GM20431 (cell line): ENCODE data around the gene HS3ST2.
"Not testable (repeated sequence)": the region's sequence is repeated elsewhere in the genome, so short reads cannot be mapped to it uniquely, and the experiment has no call there.

Experiments used
- in situ Hi-C: fragments of 300-500 bp; cut with MseI, MboI; formaldehyde crosslinking; loops from one replicate; pipeline ENCODE4 v1.15.0; 2020; ENCODE audit warnings: low sequenced_read_pairs; ENCODE audit not compliant: unreplicated experiment

HS3ST2 gene

DNA sequence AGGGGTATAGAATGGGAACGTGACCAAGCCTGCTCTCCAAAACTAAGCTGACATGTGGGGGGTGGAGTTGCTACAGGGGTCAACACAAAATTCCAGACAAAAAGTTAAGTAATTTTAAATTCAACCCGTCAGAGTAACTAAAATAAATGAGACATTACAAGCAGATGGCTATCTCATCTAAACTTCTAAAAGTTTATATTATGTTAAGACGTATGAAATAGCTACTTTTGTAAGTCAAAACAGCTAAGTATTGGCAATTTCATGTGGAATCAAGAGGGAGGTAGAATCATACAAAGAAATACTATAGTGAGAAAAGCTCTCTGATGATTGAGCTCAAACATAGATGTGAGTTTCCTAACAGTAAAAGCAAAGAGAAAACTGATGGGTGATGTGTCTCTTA lies 113.3 kb downstream of the HS3ST2 start:
- in situ Hi-C loops: no loop called here

DNA sequence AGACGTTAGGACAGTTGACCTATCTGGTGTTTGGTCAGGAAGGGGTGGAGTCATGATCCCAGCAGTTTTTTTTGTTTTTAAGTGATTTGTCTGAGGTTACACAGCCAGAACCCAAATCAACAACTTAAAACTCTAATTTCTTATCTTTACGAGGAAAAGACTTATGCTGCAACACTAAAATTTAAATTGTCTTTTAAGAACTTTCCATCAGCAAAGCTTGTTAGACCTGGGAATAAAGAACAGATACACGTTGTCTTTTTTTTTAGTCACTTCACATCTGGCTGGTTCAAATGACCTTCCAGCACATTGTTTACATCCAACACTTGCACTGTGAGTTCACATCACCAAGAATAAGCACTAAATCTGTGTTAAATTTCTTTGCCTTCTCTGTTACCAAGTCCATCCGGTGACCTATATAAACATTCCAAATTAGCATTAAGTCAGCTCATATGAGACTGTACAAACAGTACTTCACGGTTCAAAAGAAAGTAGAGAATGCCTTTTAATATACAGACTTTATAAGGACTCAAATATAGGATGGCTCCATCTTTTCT lies 115.0 kb downstream of the HS3ST2 start:
- in situ Hi-C loops: no loop called here

DNA sequence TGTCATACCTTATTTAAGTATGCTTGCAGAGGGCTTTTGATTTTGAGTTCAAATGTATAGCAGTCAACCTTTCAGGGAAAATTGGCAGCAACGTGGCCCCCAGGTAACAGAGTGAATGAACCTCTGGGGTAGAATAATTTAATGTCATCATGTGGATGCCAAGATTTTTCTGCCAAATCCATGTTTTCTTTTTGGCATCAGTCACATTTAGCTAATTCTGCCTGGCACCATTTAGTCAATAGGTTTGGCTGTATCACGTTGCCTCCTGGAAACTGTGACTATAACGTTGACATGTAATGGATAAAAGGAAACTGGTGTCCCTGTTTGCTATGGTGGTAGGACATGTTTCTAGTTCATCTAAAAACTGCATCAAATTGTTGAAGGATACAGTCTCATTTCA lies 115.5 kb downstream of the HS3ST2 start:
- in situ Hi-C loops: no loop called here

DNA sequence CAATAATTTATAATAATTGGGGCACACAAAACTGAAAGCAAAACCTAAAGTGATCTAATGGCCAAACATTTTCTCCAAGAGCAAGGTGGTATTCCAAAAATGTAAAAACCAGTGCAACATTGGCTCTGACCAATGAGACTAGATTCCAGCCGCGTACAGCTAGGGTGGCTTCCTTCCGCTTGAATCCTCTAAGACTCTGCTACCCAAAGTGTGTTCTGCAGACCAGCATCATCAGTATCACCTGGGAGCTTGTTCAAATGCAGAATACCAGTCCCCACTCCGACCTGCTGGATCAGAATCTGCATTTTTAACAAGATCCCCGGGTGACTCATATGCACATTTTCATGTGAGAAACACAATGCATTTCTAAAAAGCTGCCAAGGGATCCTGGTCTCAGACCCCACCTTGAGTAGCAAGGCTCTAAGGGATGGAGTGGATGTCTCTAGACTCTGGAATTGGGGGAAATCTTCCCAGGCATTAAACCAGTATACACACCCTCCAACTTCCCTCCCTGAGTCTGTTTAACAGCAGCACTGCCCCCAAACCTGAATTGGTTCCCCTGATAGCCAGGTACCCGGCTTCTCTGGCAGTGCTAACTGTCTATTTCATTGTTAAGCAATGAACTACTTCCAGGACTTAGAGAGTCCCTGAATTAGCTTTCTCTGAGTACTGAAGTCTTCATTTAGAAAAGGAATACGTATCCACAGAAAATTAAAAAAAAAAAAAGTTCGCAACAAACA lies 118.2 kb downstream of the HS3ST2 start:
- in situ Hi-C loops: no loop called here

DNA sequence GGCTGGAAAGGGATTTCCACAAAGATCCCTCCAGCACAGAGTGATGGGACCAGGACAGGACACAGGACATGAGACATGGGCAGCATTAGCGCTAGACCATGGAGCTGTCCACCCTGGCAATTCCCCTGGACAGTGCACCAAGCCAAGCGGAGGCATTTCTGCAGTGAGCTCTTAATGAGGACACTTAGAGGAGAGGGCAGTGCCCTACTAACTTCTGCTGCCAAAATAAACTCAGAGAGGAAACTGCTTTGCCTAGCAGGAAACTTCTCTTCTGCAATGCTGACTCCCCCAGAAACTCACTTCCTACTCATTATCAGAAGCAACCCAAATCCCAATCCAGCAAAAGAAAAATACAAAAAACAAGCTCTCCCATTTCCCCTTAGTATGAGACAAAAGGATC lies 119.2 kb downstream of the HS3ST2 start:
- in situ Hi-C loops: no loop called here

DNA sequence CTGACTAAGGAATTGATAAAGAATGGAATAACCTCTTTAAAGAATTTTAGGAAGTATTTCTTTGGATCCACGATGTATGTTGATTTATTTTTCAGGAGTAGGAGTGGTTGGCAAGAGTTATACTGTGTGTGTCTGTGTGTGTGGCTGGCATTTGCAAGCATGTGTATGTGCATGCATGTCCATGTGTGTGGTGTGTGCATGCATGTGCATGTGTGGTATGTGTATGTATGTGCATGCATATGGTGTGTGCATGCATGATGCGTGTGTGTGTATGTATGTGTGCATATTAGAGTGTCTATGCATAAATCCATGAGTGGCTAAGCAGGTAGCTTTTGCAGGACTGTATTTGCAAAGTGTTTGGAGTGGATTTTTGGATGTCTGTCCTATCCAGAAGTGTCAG lies 120.8 kb downstream of the HS3ST2 start:
- in situ Hi-C loops: no loop called here

DNA sequence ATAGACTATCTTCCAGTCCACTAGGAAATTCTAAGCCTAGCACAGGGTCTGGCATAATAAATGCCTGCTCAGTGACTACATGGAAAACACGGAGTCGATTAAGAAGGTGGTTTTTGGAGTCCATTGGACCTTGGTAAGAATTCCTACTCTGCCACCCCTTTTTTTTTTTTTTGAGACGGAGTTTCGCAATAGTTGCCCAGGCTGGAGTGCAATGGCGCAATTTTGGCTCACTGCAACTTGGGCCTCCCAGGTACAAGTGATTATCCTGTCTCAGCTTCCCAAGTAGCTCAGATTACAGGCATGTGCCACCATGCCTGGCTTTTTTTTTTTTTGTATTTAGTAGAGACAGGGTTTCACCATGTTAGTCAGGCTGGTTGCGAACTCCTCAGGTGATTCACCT lies 123.2 kb downstream of the HS3ST2 start:
- in situ Hi-C loops: no loop called here

DNA sequence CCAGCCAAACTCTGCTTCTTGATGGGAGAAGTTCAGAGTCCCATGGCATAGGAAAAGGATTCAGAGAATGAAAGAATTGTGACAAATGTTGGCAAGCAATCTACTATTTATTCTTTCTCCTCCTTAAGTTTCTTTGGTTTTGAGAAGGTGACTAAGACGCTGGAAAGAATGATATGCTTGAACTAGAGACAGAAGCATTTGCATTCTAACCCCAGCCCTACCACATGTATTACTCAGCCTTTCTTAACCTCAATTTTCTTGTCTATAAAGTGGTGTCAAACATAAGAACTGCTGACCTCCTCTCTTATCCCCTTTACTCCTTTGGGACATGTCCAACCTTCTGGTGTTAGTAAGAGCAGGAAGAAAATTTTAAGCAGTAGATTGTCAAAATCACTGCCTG lies 124.7 kb downstream of the HS3ST2 start:
- in situ Hi-C loops: no loop called here

DNA sequence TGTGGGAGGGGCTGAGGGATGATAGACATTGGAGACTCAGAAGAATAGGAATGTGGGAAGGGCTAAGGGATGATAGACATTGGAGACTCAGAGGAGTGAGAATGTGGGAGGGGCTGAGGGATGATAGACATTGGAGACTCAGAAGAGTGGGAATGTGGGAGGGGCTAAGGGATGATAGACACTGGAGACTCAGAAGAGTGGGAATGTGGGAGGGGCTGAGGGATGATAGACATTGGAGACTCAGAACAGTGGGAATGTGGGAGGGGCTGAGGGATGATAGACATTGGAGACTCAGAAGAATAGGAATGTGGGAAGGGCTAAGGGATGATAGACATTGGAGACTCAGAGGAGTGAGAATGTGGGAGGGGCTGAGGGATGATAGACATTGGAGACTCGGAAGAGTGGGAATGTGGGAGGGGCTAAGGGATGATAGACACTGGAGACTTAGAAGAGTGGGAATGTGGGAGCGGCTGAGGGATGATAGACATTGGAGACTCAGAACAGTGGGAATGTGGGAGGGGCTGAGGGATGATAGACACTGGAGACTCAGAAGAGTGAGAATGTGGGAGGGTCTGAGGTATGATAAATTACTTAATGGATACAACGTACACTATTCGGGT lies 125.9 kb downstream of the HS3ST2 start:
- in situ Hi-C loops: not testable (repeated sequence)

DNA sequence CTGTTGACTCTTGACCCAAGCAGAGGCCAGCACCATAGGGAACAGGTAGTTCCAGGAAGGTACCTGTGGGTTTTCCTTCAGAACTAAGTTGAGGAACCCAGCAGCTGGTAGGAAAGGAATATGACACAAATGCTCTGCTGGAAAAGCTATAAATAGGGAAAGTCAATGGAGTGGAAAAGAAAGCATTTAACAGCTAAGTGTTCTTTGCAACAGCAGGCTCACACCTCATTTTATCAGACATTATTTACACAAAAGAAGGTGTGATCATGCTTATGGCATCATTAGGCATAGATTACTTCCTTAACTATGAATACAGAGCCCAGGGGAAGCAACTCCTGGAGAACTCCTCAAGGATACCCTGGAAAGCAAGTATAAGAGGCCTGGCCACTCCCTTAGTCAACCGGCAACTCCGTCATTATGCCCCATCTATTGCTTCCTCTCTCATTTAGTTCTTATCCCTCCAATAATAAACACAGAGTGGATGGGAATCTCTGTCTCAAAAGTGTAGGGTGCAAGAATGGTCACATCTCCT lies 128.1 kb downstream of the HS3ST2 start:
- in situ Hi-C loops: no loop called here

DNA sequence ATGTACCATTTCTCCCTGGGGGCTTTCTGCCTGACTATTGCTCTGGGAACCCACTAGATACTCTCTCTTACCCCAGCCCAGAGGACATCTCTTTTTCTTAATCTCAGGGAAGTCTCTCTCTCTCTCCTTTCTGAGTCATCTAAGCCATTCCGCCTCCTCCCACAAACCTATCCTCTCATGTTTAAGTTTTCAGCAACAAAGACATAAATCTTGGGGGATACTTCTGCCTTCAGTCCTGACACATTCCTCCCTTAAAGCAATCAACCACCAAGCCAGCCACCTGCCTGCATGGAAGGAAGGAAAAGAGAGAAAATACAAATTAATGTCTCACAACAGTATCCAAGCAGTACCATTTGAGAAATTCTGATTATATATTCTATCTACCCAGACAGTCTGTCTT lies 128.8 kb downstream of the HS3ST2 start:
- in situ Hi-C loops: no loop called here

DNA sequence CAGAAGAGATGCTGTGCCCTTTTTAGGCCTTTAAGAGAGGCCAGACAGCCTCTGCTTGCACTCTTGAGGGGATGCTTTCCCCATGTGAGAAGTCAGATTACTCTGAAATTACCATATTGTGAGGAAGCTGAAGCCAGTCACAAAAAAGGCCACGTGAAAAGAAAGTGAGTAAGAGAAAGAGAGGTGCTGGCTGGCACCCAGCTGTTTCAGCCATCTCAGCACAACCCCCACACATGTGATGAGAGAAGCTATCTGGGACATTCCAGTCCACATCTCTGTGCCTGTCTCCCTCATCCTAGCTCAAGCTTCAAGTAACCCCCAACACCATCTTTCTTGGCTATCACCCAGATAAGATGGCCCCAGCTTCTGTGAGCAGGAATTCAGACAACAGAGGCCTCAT lies 131.4 kb downstream of the HS3ST2 start:
- in situ Hi-C loops: no loop called here

DNA sequence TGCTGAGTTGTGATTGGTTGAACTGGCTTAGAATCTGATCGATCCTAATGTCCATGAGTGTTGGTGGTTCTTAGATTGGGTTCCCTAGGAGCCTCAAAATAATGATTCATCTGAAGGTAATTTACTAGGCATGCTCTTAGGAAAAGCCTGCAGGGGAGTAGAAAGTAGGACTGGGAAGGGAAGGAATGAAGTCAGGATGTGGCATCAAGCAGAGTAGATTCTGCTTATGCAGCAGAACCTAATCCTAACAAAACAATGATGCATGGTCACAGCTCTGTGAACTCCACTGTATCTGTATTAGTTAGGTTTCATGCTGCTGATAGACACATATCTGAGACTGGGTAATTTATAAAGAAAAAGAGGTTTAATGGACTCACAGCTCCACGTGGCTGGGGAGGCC lies 132.5 kb downstream of the HS3ST2 start:
- in situ Hi-C loops: no loop called here

DNA sequence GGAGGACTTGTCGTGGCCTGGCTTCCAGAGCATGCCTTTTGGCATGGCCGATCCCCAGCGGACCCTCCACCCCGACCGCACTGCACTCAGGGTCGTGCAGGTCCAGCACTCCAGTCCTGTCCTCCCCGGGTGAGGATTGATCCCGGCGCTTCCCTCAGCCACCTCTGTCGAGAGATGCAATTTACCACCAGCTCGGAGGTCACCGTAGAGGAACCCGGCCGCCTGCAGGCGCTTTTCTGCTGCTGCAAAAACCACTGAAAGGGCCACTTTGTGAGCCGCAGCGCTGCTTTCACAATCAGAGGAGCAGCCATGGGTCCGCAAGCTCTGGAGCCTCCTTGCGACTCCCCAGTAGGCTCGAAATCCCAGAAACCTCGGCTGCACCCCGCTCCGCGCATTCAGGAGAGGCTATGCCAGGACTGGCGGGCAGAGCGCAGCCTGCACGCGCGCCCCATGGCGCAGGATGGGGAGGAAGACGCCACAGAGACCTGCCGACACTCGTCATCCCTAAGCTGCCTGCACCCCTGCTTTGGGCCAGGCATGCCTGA lies 134.2 kb downstream of the HS3ST2 start:
- in situ Hi-C loops: no loop called here

DNA sequence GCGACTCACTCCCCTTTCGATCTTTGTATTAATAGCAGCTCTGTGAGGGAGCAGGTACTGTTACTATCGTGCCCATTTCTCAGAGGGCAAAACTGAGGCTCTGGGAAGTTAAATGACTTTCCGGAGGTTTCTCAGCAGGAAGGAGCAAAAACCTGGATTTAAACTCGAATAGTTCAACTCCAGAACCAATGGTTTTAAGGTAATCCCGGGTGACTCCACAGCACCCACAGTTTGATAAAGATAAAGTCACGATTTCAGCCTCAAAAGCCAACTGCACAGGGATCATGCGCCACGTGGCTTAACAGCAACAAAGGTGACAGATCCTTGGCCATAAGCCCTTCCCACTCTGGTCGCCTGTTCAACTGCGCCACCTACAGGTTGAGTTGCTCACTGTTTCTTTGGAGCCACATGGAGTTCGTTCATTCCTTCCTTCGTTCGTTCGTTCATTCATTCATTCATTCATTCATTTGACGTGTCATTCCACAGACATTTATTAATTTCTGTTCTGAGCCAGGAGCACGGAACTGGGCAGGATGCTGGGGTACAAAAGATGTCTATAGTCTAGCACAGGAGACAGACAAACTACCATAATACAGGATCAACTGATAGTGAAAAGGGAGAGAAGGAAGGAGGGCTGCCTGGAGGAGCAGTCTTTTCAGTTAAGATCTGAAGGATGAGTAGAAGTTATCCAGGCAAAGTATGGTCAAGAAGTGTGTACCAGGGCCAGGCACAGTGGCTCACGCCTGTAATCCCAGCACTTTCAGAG lies 134.8 kb downstream of the HS3ST2 start:
- in situ Hi-C loops: no loop called here

DNA sequence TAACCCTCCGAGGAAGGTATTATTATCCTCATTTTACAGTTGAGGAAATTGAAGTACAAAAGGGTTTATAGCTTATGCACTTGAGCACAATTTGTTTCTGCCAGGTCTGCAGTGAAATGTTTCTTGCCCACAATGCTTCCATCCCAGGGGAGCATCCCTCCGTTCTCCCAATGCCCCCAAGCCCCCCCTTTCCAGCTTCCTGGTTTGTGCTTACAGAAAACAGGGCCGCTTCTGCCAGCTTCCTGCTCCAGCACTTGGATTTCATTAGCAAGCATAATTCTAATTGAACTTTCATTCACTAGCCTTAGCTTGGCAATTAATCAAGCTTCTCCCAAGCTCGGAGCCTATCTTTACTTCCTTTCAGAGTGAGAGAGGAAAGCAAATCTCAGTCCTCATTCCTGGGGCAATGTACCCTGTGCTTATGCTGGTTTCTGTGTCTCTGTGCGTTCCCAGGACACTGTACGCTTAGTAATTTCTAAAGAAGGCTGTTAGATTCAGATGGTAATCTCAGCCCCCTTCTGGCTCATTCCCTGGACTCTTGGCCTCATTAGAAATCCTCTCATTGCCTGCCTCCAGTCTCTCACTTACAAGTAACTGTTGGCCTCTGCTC lies 141.6 kb downstream of the HS3ST2 start:
- in situ Hi-C loops: no loop called here

DNA sequence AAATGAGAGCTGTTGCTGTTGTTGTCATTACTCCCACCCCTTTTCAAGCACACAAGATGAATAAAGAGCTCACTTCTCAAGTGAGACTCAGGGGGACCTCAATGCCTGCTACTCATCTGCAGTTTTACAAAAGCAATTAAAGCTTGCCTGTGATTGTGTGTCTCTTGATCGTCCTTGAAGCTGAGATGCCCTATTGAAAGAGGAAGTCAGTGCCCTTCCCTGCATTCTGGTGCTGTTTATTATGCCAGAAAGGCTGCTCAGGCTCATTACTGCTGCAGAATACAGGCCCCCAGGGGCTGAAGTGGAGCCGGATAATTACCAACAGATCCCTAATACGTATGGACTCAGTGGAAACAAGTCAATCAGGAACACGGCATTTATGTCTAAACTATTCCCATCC lies 147.2 kb downstream of the HS3ST2 start:
- in situ Hi-C loops: no loop called here

DNA sequence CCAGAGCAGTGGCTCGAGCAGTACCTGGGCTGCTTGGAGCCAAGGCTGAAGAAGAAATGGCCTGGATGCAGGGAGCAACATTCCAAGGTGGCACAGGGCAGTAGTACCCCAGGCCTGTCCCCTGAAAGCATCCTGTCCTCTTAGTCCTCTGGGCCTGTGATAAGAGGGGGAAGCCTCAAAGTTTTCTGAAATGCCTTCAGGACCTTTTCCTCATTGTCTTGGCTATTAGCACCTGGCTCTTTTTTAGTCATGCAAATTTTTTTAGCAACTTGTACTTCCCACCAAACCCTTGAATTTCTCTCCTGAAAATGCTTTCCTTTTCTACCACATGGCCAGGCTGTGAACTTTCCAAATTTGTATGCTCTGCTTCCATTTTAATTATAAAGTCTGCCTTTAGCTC lies 148.9 kb downstream of the HS3ST2 start:
- in situ Hi-C loops: no loop called here
